Epithelial cell of proximal tubule (primary cell): ENCODE results near the gene MAP7D1. TPM values are rescaled to one million over a fixed set of nuclear protein-coding genes. Genes with fewer than 3 reads are reported as not detected.
"Not testable (repeated sequence)": the region's sequence is repeated elsewhere in the genome, so short reads cannot be mapped to it uniquely, and the experiment has no call there.

ENCODE experiments used
- DNase-seq: peaks from one replicate; pipeline ENCODE4 v3.0.0-alpha.2; 2011; ENCODE audit warnings: low read depth
- H3K4me3 ChIP-seq: 2 replicates; pipeline ENCODE4 v1.5.1; 2011; ENCODE audit warnings: low read depth, mild to moderate bottlenecking, low read length
- total RNA-seq: library from RNA; depleted of rRNA; stranded (reverse); fragments of >200 nt; gene quantifications from 2 replicates; pipeline ENCODE4 v1.2.3, GENCODE V29; 2015
- TF ChIP-seq, protein P1 (sequence below): conservative IDR thresholded peaks from 2 replicates; pipeline ENCODE4 v1.5.1; 2012; ENCODE audit warnings: low read depth, mild to moderate bottlenecking, low read length

MAP7D1 gene
- total RNA-seq, 1 donor from 2014 or later: 280 TPM

DNA sequence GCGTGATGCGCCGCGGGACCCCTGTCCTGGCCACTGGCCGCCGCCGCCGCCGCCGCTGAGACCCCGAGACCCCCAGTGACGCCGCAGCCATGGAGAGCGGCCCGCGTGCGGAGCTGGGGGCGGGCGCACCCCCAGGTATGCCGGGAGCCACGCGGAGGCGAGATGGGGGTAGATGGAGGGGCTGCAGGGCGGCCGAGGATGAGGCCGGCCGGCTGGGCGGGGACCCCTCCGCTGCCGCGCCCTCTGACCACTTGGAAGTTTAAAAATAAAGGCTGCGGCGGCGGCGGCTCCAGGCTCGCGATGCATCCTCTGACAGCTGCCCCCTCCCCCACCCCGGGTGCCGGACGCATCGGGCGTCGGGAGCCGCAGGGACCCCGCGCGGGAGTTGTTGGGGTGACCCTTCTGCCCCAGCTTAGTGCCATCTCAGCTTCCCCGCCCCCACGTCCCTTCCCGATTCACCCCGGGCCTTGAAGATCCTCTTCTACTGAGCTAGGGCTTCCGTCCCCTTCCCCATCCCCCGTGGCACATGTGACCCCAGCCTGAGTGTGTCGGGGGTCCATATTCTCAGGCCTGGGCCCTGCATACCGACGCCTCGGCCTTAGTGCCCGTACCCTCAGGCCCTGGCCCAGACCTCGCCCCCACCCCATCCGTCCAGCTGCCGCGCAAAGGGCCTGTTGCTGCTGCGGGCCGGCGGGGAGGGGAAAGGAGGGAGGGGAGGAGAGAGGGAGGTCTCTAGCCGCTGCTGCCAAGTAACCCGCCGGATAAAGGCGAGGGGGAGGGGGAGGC lies 562 bp downstream of the MAP7D1 start:
- TF ChIP-seq, protein P1, sequence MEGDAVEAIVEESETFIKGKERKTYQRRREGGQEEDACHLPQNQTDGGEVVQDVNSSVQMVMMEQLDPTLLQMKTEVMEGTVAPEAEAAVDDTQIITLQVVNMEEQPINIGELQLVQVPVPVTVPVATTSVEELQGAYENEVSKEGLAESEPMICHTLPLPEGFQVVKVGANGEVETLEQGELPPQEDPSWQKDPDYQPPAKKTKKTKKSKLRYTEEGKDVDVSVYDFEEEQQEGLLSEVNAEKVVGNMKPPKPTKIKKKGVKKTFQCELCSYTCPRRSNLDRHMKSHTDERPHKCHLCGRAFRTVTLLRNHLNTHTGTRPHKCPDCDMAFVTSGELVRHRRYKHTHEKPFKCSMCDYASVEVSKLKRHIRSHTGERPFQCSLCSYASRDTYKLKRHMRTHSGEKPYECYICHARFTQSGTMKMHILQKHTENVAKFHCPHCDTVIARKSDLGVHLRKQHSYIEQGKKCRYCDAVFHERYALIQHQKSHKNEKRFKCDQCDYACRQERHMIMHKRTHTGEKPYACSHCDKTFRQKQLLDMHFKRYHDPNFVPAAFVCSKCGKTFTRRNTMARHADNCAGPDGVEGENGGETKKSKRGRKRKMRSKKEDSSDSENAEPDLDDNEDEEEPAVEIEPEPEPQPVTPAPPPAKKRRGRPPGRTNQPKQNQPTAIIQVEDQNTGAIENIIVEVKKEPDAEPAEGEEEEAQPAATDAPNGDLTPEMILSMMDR: no peak
- no peak for DNase-seq
- peak overlapping the region; percentile 85 for H3K4me3 ChIP-seq

DNA sequence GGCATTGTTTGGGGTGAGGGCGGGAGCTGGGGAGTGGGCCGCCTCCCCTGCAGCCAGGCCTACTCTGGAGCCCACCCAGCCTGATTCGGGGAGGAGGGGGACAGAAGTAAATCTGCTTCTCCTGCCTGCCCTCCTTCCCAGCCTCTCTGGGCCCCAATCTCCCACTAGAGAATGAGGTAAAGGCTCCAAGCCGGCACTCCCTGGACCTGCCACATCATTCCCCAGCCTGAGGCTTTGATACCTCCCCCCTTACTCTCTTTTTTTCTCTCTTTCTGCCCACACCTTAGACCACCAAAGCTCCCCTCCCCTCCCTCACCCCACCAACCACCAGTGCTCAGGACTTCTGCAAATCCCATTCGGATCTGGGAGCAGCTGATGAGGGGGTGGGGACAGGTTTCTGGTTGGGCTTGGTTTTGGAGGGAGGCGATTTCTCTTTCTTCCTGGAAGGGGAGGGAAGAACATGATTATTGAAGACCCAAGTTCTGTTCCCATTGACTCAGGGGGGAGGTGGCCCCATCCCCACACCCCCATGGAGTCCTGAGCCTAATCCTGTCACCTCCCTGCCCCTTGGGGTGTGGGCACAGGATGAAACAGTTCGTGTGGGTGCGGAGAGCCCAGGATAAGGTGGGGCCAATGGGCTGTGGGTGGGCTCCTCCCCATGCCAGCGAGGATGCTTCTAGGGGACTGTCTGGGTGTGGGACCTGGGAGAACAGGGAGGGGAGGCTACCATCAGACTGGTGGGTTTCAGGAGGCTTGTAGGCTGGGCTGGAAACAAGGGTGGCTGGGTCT lies 1.3 kb downstream of the MAP7D1 start:
- TF ChIP-seq, protein P1: no peak
- peak overlapping the region; percentile 85 for H3K4me3 ChIP-seq
- no peak for DNase-seq

GRCh38 chr1:36157973-36158826 lies 2.2 kb downstream of the MAP7D1 start:
- H3K4me3 ChIP-seq: peak overlapping the region; percentile 85
- DNase-seq: no peak
- TF ChIP-seq, protein P1: no peak

DNA sequence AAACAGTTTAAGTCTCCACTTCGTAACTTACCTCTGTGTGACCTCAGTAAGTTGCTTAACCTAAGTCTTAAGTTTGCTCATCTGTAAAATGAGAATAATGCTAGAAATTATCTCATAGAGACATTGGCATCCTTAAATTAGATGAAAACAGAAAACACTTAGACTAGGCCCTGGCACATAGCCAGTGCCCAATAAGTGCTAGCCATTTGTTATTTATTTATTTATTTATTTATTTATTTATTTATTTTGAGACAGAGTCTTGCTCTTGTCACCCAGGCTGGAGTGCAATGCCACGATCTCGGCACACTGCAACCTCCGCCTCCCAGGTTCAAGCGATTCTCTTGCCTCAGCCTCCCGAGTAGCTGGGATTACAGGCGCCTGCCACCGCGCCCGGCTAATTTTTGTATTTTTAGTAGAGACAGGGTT lies 2.9 kb downstream of the MAP7D1 start:
- DNase-seq, H3K4me3 ChIP-seq: not testable (repeated sequence)

DNA sequence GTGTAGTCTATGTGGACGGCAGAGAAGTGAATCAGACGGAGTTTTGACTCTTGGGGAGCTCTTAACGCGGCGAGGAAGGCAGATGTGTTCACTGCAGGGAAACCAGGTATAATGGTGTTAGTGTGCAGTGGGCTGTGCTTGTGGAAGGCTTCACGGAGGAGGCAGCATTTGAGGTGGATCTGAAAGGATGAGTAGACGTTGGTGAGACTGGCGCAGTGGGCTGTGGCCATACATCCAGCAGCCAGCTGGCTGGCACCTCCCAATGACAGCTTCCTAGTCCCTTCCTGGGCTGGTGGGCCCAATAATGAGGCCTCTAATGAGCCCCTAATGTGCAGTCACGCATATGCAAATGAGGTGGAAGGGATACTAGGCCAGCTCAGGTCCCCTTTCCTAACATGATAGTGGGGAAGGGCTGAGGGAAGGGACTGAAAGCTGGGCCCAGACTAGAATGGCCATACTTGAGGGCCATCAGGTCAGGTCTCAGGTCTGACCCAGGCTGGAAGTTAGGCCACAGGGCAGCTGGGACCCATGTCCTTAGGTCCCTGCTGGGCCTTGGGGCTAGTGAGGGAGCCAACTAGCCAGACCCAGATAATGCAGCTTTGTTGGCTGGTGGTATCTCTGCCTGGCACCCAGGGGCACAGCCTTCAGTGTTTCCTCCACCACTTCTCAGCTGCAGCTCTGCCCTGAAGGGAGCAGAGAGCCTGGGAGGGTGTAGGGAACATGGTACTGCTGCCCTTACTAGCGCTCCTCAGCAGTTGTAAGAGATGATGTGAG lies 3.8 kb downstream of the MAP7D1 start:
- H3K4me3 ChIP-seq: no peak overlapping the region
- TF ChIP-seq, protein P1: no peak
- DNase-seq: no peak

DNA sequence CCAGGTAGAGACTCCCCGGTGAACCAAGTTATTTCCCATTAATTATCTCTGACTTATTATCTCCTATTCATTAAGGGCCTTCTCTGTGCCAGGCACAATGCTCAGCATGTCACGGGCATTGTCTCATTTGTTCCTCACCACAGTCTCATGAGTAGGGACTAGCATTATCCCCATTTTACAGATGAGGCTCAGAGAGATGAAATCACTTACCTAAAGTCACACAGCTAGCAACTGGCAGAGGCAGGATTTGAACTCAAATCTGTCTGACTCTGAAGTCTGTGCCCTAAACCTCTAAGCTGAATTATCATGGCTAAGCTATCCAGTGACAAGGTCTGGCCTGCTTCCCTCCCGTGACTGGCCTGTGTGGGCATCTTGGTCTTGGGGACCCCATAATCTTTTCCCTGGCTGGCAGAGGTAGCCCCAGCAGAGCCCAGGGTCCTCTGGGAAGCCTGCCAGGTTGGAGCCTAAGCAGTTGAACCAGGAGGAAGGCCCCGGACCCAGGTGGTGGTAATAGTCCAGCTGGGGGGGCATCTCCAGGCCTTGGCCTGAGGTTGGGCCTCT lies 4.5 kb downstream of the MAP7D1 start:
- H3K4me3 ChIP-seq: peak overlapping the region; percentile 51

More for the DNA sequence above, 4.5 kb downstream of the MAP7D1 start:
- no peak for DNase-seq
- TF ChIP-seq, protein P1: no peak
